ENCODE results near the gene NOL4. TPM values are rescaled to one million over a fixed set of nuclear protein-coding genes. Genes with fewer than 3 reads are reported as not detected.
A peak's percentile ranks its signal among the peaks of the same experiment; 100 is the strongest.
"Not testable (repeated sequence)": the region's sequence is repeated elsewhere in the genome, so short reads cannot be mapped to it uniquely, and the experiment has no call there.

Gene NOL4
- total RNA-seq (2014; rRNA removed; shearing (Covaris generic)) (0.08 and 0.47 TPM in 2 replicates), total RNA-seq (2022) (0.27 and 0.74 TPM in 2 replicates), Bru-seq, nascent RNA (percentile 19 among the genes with signal in this experiment), BruChase-seq, experiment 1, labeled RNA remaining after a 6-hour chase (percentile 2 among the genes with signal in this experiment), BruChase-seq, experiment 2, labeled RNA remaining after a 2-hour chase (percentile 10 among the genes with signal in this experiment)
- long read RNA-seq, partial matches to known transcripts, result 0 of 28 reads
- long read RNA-seq, other reads (novel, unspliced or antisense), result 28 of 28 reads

- Histone ChIP-seq H2AFZ (ENCODE audit: low read length) (no peak within 1 kb of the TSS), H3K9me2 (ENCODE audit: insufficient read depth, low read length) (no peaks in the 10 kb centered on the region), H4K20me1 (ENCODE audit: insufficient read depth, low read length) (no peaks in the 10 kb centered on the region), H3K36me3 (ENCODE audit: insufficient read depth, low read length) (no peaks in the 10 kb centered on the region), H3K4me2 (ENCODE audit: low read length) (no peak within 1 kb of the TSS), H3K27ac (ENCODE audit: low read depth, low read length, poor library complexity, severe bottlenecking) (no peak within 1 kb of the TSS), H3K4me3 (ENCODE audit: low read depth, low read length, poor library complexity, severe bottlenecking) (no peak within 1 kb of the TSS), H3K4me1 (ENCODE audit: insufficient read depth, low read length, poor library complexity, severe bottlenecking) (no peaks in the 10 kb centered on the region), H3K9me3 (ENCODE audit: low read length) (no peaks in the 10 kb centered on the region), H3K79me2 (ENCODE audit: insufficient read depth, low read depth, low read length) (no peaks in the 10 kb centered on the region)
- CTCF ChIA-PET (ENCODE audit: unreplicated experiment), result no interaction called here
- no TSS peak for BruUV-seq (replicated peaks)
- TF ChIP-seq EZH2phosphoT487 (IDR thresholded peaks at IDR 0.05; ENCODE audit: borderline replicate concordance, low read depth, low read length), result no peak
- no peak for TF ChIP-seq CTCF (conservative IDR thresholded peaks at IDR 0.05; ENCODE audit: low read length)
- intact Hi-C loops (cut with micrococcal nuclease; ENCODE audit: unreplicated experiment), result no loop called here
- POLR2A ChIA-PET, result no interaction called here
- no peak for DNase-seq (ENCODE audit: low spot score)
Observed at GRCh38 chr18:34224423-34225217, at the start of gene NOL4. Gene NOL4 (minus strand): TSS chr18:34224913. CDS start chr18:34223253, 1,660 bp downstream.

DNA sequence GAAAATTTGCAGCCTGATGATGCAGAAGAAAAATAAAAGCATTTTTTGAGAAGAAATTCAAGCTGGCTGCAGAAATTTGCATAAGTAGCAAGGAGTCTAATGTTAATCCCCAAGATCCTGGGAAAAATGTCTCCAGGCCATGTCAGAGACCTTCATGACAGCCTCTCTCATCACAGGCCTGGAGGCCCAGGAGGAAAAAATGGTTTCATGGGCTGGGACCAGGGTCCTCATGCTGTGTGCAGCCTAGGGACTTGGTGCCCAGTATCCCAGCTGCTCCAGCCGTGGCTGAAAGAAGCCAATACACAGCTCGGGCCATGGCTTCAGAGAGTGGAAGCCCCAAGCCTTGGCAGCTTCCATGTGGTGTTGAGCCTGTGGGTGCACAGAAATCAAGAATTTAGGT lies 41.3 kb upstream of the NOL4 start:
- intact Hi-C loops (cut with micrococcal nuclease; ENCODE audit: unreplicated experiment); H3K9me2 ChIP-seq (ENCODE audit: insufficient read depth, low read length); H3K36me3 ChIP-seq (ENCODE audit: insufficient read depth, low read length); CTCF ChIA-PET (ENCODE audit: unreplicated experiment); POLR2A ChIA-PET; BruUV-seq (replicated peaks); H2AFZ ChIP-seq (ENCODE audit: low read length); H3K4me2 ChIP-seq (ENCODE audit: low read length); H3K4me3 ChIP-seq (ENCODE audit: low read depth, low read length, poor library complexity, severe bottlenecking); DNase-seq (ENCODE audit: low spot score); H3K9me3 ChIP-seq (ENCODE audit: low read length); H3K27ac ChIP-seq (ENCODE audit: low read depth, low read length, poor library complexity, severe bottlenecking); H3K79me2 ChIP-seq (ENCODE audit: insufficient read depth, low read depth, low read length); H4K20me1 ChIP-seq (ENCODE audit: insufficient read depth, low read length); H3K4me1 ChIP-seq (ENCODE audit: insufficient read depth, low read length, poor library complexity, severe bottlenecking): not testable (repeated sequence)

- CTCF ChIA-PET (ENCODE audit: unreplicated experiment), result no interaction called here
- H3K27ac ChIP-seq (ENCODE audit: low read depth, low read length, poor library complexity, severe bottlenecking), result no peak overlapping the region
- intact Hi-C loops (cut with micrococcal nuclease; ENCODE audit: unreplicated experiment), result no loop called here
- H3K9me3 ChIP-seq (ENCODE audit: low read length), result no peaks in the 10 kb centered on the region
- H3K4me1 ChIP-seq (ENCODE audit: insufficient read depth, low read length, poor library complexity, severe bottlenecking), result no peaks in the 10 kb centered on the region
- no peak overlapping the region for H3K4me3 ChIP-seq (ENCODE audit: low read depth, low read length, poor library complexity, severe bottlenecking)
- H2AFZ ChIP-seq (ENCODE audit: low read length), result no peak overlapping the region
- no peaks in the 10 kb centered on the region for H3K79me2 ChIP-seq (ENCODE audit: insufficient read depth, low read depth, low read length)
- no peaks in the 10 kb centered on the region for H3K9me2 ChIP-seq (ENCODE audit: insufficient read depth, low read length)
- H3K36me3 ChIP-seq (ENCODE audit: insufficient read depth, low read length), result no peaks in the 10 kb centered on the region
- POLR2A ChIA-PET, result no interaction called here
- H3K4me2 ChIP-seq (ENCODE audit: low read length), result no peak overlapping the region
- no peak for DNase-seq (ENCODE audit: low spot score)
- BruUV-seq (replicated peaks), result no TSS peak
- no peaks in the 10 kb centered on the region for H4K20me1 ChIP-seq (ENCODE audit: insufficient read depth, low read length)
- TF ChIP-seq CTCF (conservative IDR thresholded peaks at IDR 0.05; ENCODE audit: low read length), result no peak
- no peak for TF ChIP-seq EZH2phosphoT487 (IDR thresholded peaks at IDR 0.05; ENCODE audit: borderline replicate concordance, low read depth, low read length)
Observed at GRCh38 chr18:34261865-34262780, 37.4 kb upstream of the NOL4 start.
